OCI-LY7 (cell line): ENCODE results near the gene CHD2.

Experiments used
- EZH2phosphoT487 ChIP-seq: fragments of 200-600 bp; sonication (generic); IDR thresholded peaks from 2 replicates; pipeline ENCODE4 v1.6.1; 2018; ENCODE audit warnings: low read depth, borderline replicate concordance, mild to moderate bottlenecking, mixed run types, antibody characterized with exemption, low read length, moderate library complexity, mixed read lengths
- TF ChIP-seq, protein P1 (sequence below): fragments of 200-600 bp; sonication (generic); conservative IDR thresholded peaks from 2 replicates; pipeline ENCODE4 v1.5.1; 2014; ENCODE audit warnings: mild to moderate bottlenecking, antibody characterized with exemption, low read length, moderate library complexity, mixed read lengths

- TF ChIP-seq, protein P1, sequence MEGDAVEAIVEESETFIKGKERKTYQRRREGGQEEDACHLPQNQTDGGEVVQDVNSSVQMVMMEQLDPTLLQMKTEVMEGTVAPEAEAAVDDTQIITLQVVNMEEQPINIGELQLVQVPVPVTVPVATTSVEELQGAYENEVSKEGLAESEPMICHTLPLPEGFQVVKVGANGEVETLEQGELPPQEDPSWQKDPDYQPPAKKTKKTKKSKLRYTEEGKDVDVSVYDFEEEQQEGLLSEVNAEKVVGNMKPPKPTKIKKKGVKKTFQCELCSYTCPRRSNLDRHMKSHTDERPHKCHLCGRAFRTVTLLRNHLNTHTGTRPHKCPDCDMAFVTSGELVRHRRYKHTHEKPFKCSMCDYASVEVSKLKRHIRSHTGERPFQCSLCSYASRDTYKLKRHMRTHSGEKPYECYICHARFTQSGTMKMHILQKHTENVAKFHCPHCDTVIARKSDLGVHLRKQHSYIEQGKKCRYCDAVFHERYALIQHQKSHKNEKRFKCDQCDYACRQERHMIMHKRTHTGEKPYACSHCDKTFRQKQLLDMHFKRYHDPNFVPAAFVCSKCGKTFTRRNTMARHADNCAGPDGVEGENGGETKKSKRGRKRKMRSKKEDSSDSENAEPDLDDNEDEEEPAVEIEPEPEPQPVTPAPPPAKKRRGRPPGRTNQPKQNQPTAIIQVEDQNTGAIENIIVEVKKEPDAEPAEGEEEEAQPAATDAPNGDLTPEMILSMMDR = no peak
- no peak for TF ChIP-seq EZH2phosphoT487
Observed at GRCh38 chr15:92958105-92958504, 58.0 kb downstream of the CHD2 start.
